Mucosa of descending colon (tissue), 3 donors: ENCODE data around the gene MAN2A1. TPM values are rescaled to one million over a fixed set of nuclear protein-coding genes. Genes with fewer than 3 reads are reported as not detected.

Experiments
- ATAC-seq: fragments of 200-7000 bp; cut with Tn5 transposase; one replicate; pipeline ENCODE4 v1.9.1; 2020; ENCODE audit warnings: mild to moderate bottlenecking, moderate library complexity
- DNase-seq, 3 donors: peaks; one replicate each; pipeline ENCODE4 v3.0.0-alpha.2; 2020
- H3K36me3 ChIP-seq: fragments of 200-600 bp; one replicate; pipeline ENCODE4 v1.8.0; 2021; ENCODE audit warnings: low read depth, mild to moderate bottlenecking
- H3K4me1 ChIP-seq: fragments of 200-600 bp; one replicate; pipeline ENCODE4 v1.8.0; 2021; ENCODE audit warnings: low read depth, mild to moderate bottlenecking
- H3K4me3 ChIP-seq: fragments of 200-600 bp; one replicate; pipeline ENCODE4 v1.8.0; 2021; ENCODE audit warnings: mild to moderate bottlenecking
- H3K9me3 ChIP-seq: fragments of 200-600 bp; one replicate; pipeline ENCODE4 v1.8.0; 2021; ENCODE audit warnings: mild to moderate bottlenecking
- CTCF ChIP-seq: fragments of 200-600 bp; IDR thresholded peaks from one replicate; pipeline ENCODE4 v1.8.0; 2022; ENCODE audit warnings: antibody characterized with exemption, mild to moderate bottlenecking
- intact Hi-C, 2 donors: fragments of 100-400 bp; cut with DNase I in 1 of 2; cut with micrococcal nuclease in 1 of 2; formaldehyde crosslinking; loops; one replicate each; pipeline versions ENCODE4 v1.11.0 to v1.11.1; 2022; cut with DNase I, micrococcal nuclease
- total RNA-seq, 3 donors: library from RNA; stranded (reverse); fragmentation: NEBNext Ultra II Directional in 2 of 3; extraction: Animal tissue kit (Norgen Biotek cat#: 25700) in 2 of 3; gene quantifications; one replicate each; pipeline versions ENCODE4 v1.2.1 to v1.2.4, GENCODE V29; 2021 to 2023
- donor health status: DM: no; HTN: no; CAD: no; lungs with moderate emphysema.
- donor health status: DM: no; HTN: no; CAD: no.
- donor health status: DM: no; HTN: yes; CAD: no.

MAN2A1 gene
- total RNA-seq, 3 donors from 2014 or later = 56.8 to 88.7 (median 75.1) TPM

- ATAC-seq (no peak), DNase-seq (no peak)
- H3K4me1 ChIP-seq = peaks cover 2% of the 10 kb centered on the region
- H3K36me3 ChIP-seq = no peaks in the 10 kb centered on the region
- H3K9me3 ChIP-seq = no peaks in the 10 kb centered on the region
- H3K4me3 ChIP-seq = no peak overlapping the region
- no peak for TF ChIP-seq CTCF
- intact Hi-C loops = no loop called here
These were observed 11.5 kb downstream of the MAN2A1 start for GRCh38 chr5:109701252-109701651.

- intact Hi-C loops = no loop called here
- DNase-seq = no peak
- H3K4me1 ChIP-seq = peaks cover 2% of the 10 kb centered on the region
- ATAC-seq = no peak
- H3K9me3 ChIP-seq = no peaks in the 10 kb centered on the region
- H3K4me3 ChIP-seq = no peak overlapping the region
- no peaks in the 10 kb centered on the region for H3K36me3 ChIP-seq
- TF ChIP-seq CTCF = no peak
These were observed 12.1 kb downstream of the MAN2A1 start for GRCh38 chr5:109701792-109702191.

GRCh38 chr5:109703166-109703565 lies 13.4 kb downstream of the MAN2A1 start:
- Histone ChIP-seq H3K4me1 (peaks cover 9% of the 10 kb centered on the region), H3K4me3 (no peak overlapping the region), H3K36me3 (no peaks in the 10 kb centered on the region), H3K9me3 (no peaks in the 10 kb centered on the region)
- intact Hi-C loops = no loop called here
- DNase-seq = no peak
- ATAC-seq = no peak
- no peak for TF ChIP-seq CTCF

GRCh38 chr5:109703829-109704228 lies 14.1 kb downstream of the MAN2A1 start:
- H3K9me3 ChIP-seq = no peaks in the 10 kb centered on the region
- ATAC-seq = no peak
- H3K4me1 ChIP-seq = peaks cover 9% of the 10 kb centered on the region
- no peak for DNase-seq
- no peak for TF ChIP-seq CTCF
- no peaks in the 10 kb centered on the region for H3K36me3 ChIP-seq
- intact Hi-C loops = no loop called here
- H3K4me3 ChIP-seq = no peak overlapping the region

GRCh38 chr5:109704282-109704952 lies 14.7 kb downstream of the MAN2A1 start:
- Histone ChIP-seq H3K4me1 (peaks cover 9% of the 10 kb centered on the region), H3K4me3 (no peak overlapping the region), H3K9me3 (no peaks in the 10 kb centered on the region), H3K36me3 (no peaks in the 10 kb centered on the region)
- intact Hi-C loops = no loop called here
- ATAC-seq (no peak), DNase-seq (no peak)
- no peak for TF ChIP-seq CTCF

- no peak overlapping the region for H3K4me3 ChIP-seq
- H3K9me3 ChIP-seq = no peaks in the 10 kb centered on the region
- no peak for ATAC-seq
- H3K36me3 ChIP-seq = no peaks in the 10 kb centered on the region
- intact Hi-C loops = no loop called here
- H3K4me1 ChIP-seq = peaks cover 9% of the 10 kb centered on the region
- TF ChIP-seq CTCF = no peak
- no peak for DNase-seq
These were observed 15.9 kb downstream of the MAN2A1 start for GRCh38 chr5:109705596-109705995.
